DMS 273 (cell line): ENCODE measurements around the gene BTBD16.

ENCODE experiments used
- DNase-seq: peaks from one replicate; lab custom pipeline; 2025; ENCODE audit not compliant: unreplicated experiment; lab: John Stamatoyannopoulos, UW

The BTBD16 gene

DNA sequence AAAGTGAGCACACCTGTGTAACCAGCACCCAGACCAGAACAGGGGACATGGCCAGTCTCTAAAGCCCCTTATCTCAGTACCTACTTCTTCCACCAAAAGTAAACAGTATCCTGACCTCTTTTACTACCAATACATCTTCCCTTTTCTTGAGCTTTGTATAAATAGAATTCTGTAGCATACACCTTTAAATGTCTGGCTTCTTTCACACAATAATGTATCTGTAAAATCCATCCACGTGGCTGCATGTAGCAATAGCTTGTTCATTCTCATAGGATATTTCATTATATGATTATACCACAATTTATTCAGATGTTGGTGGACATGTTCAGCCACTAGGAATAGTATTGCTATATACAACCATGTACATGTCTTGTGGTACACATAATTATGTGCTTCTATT, 40.6 kb downstream of the BTBD16 start:
- no peak for DNase-seq

GRCh38 chr10:122316224-122316884, 45.3 kb downstream of the BTBD16 start:
- DNase-seq: no peak

GRCh38 chr10:122321960-122322359, 50.9 kb downstream of the BTBD16 start:
- DNase-seq: no peak

GRCh38 chr10:122323189-122323588, 52.1 kb downstream of the BTBD16 start:
- no peak for DNase-seq

DNA sequence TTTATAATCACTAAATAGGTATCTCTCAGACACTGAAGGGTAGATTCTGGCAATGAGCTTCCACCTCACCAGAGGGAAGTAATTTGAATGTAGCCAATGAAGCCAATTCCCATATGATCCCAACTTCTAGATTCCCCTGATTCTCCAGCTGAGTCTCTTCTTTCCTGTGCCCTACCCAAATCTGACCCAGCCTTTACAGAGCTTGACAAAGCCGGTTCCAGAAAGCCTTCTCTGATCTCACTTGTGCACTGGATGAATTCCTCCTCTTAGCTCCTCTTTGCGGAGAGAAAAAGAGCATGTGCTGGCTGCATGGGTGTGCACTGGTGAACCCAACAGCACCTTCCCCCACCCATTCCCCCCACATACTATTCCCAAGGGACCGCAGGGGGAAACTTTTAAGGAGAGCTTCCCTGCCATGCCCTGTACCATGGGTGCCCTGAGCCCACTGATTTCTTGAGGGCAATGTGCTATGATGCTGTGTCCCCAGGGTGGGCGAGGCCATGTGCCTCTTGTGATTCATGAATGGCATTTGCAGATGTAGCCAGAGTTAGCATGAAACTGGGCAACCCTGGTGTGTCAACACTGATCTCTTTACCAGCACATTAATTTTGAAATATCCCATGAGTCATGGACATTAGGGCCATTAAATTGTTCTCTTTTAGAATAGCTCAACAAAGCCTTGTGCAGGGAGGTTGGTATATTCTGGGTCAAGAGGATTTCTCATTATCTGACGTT, 53.0 kb downstream of the BTBD16 start:
- no peak for DNase-seq

- DNase-seq: no peak
These were observed 54.1 kb downstream of the BTBD16 start for GRCh38 chr10:122325235-122325634.

GRCh38 chr10:122326385-122326784, 55.3 kb downstream of the BTBD16 start:
- no peak for DNase-seq

- DNase-seq: no peak
These were observed 55.7 kb downstream of the BTBD16 start for GRCh38 chr10:122326806-122327205.

GRCh38 chr10:122327237-122328206, 56.4 kb downstream of the BTBD16 start:
- DNase-seq: no peak

GRCh38 chr10:122328676-122329075, 57.6 kb downstream of the BTBD16 start:
- no peak for DNase-seq

DNA sequence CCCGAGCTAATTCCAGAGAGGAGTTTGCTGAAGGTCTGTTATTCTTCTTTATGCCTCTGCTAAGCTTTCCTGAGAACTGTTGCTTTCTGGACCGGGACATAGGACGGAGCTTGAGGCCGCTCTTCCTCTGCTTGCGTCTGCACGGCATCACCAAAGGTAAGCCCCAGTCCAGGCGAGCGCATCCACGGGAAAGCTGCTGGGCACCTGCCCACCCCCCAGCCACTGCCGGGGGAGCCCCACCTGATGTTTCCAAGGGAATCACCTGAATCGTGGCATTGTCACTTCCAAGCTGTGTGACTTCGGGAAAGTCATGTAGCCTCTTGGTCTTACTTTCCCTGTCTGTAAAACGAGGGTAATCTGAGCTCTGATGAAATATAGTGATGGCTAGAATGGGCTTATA, 58.3 kb downstream of the BTBD16 start:
- DNase-seq: no peak

GRCh38 chr10:122331100-122331499, 60.0 kb downstream of the BTBD16 start:
- no peak for DNase-seq

- no peak for DNase-seq
These were observed 60.7 kb downstream of the BTBD16 start for GRCh38 chr10:122331615-122332446.

DNA sequence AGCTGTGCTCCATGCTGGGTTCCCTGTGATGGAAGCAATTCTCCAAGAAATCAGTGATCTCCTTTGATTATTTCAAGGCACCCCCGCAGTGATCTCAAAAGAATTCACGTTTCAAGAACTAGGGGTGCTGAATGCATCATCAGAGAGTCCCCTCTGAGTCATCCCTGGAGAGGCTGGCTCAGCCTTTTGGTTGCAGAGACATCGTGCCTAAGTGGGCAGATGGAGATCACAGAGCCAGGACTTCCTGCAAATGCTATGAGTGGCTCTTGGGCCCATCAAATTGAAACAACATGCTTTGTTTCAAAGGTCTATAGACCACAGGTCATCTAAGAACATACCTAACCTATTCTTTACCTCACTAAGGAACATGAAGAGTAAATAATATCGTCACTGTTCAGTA, 61.9 kb downstream of the BTBD16 start:
- DNase-seq: no peak

- DNase-seq: no peak
These were observed 65.2 kb downstream of the BTBD16 start for GRCh38 chr10:122336332-122336731.

- no peak for DNase-seq
These were observed 65.9 kb downstream of the BTBD16 start for GRCh38 chr10:122336961-122337360.

GRCh38 chr10:122338609-122339441, 67.7 kb downstream of the BTBD16 start:
- no peak for DNase-seq

- no peak for DNase-seq
These were observed 70.2 kb downstream of the BTBD16 start for GRCh38 chr10:122341141-122341810.
